Prostate gland (tissue), 2 donors: ENCODE measurements around the gene ATRN.

ENCODE experiments used
- CTCF ChIP-seq, 4 experiments: fragments of 200-600 bp in 2 of 4; fragments of 450-650 bp in 2 of 4; sonication (generic) in 2 of 4; IDR thresholded peaks; 1 replicate in 3 of 4; 2 replicates in 1 of 4; pipeline ENCODE4 v1.5.1; 2016 to 2019; ENCODE audit warnings: antibody characterized with exemption in 4 of 4, mild to moderate bottlenecking in 2 of 4, moderate library complexity in 2 of 4
- POLR2A ChIP-seq: fragments of 450-650 bp; IDR thresholded peaks from one replicate; pipeline ENCODE4 v1.6.1; 2016; ENCODE audit warnings: antibody characterized with exemption, mild to moderate bottlenecking
- POLR2AphosphoS5 ChIP-seq: sonication (generic); formaldehyde crosslinking; IDR thresholded peaks from one replicate; pipeline ENCODE4 v1.6.1; 2017; ENCODE audit warnings: antibody characterized with exemption

GRCh38 chr20:3583765-3584164 lies 112.9 kb downstream of the ATRN start:
- TF ChIP-seq CTCF (IDR thresholded peaks at IDR 0.05), result no peak
- TF ChIP-seq POLR2A, result no peak
- no peak for TF ChIP-seq POLR2AphosphoS5
